Gastrocnemius medialis (tissue), 4 donors: ENCODE measurements around the gene PPP2R5C. TPM values are rescaled to one million over a fixed set of nuclear protein-coding genes. Genes with fewer than 3 reads are reported as not detected.
A peak's percentile ranks its signal among the peaks of the same experiment; 100 is the strongest.

ENCODE experiments used
- ATAC-seq, 2 donors: fragments of 150-250 bp; one replicate each; pipeline ENCODE4 v1.9.1; 2016
- DNase-seq, 2 donors: peaks; one replicate each; pipeline ENCODE4 v3.0.0-alpha.2; 2019
- H3K27ac ChIP-seq, 4 donors: fragments of 200-600 bp; sonication (generic); 1 replicate in 1 of 4; 2 replicates in 3 of 4; pipeline ENCODE4 v1.5.1; 2016 to 2018; ENCODE audit warnings: mild to moderate bottlenecking in 2 of 4, moderate library complexity in 1 of 4
- H3K27me3 ChIP-seq, 3 donors: fragments of 200-600 bp; sonication (generic) in 2 of 3; 1 replicate in 1 of 3; 2 replicates in 2 of 3; pipeline versions ENCODE4 v1.5.1 to v1.6.0; 2016 to 2019; ENCODE audit warnings: mild to moderate bottlenecking in 1 of 3, moderate library complexity in 1 of 3
- H3K36me3 ChIP-seq, 2 donors: fragments of 200-600 bp; sonication (generic) in 1 of 2; one replicate each; pipeline ENCODE4 v1.5.1; 2017 to 2018
- H3K4me1 ChIP-seq, 2 donors: fragments of 200-600 bp; sonication (generic) in 1 of 2; one replicate each; pipeline ENCODE4 v1.5.1; 2016 to 2017; ENCODE audit warnings: mild to moderate bottlenecking in 2 of 2
- H3K4me3 ChIP-seq, 4 donors: fragments of 200-600 bp; sonication (generic) in 3 of 4; 1 replicate in 1 of 4; 2 replicates in 3 of 4; pipeline ENCODE4 v1.5.1; 2016 to 2019; ENCODE audit warnings: mild to moderate bottlenecking in 2 of 4
- H3K9me3 ChIP-seq, 3 donors: fragments of 200-600 bp; sonication (generic) in 2 of 3; 1 replicate in 1 of 3; 2 replicates in 2 of 3; pipeline ENCODE4 v1.5.1; 2016 to 2019
- CTCF ChIP-seq, 5 experiments: fragments of 450-650 bp in 3 of 5; fragments of 200-600 bp in 2 of 5; sonication (generic) in 2 of 5; IDR thresholded peaks in 4 of 5; conservative IDR thresholded peaks in 1 of 5; 1 replicate in 4 of 5; 2 replicates in 1 of 5; pipeline ENCODE4 v1.5.1; 2016 to 2019; ENCODE audit warnings: antibody characterized with exemption in 5 of 5, mild to moderate bottlenecking in 3 of 5, moderate library complexity in 3 of 5
- POLR2A ChIP-seq, 2 donors: fragments of 450-650 bp; IDR thresholded peaks; one replicate each; pipeline ENCODE4 v1.6.1; 2017; ENCODE audit warnings: antibody characterized with exemption in 2 of 2, mild to moderate bottlenecking in 2 of 2, moderate library complexity in 2 of 2
- in situ Hi-C, 4 donors: fragments of 200-750 bp; cut with MboI; loops; one replicate each; pipeline versions ENCODE4 v1.15.0 to v1.8.0; 2017; ENCODE audit warnings: low sequenced_read_pairs in 4 of 4
- intact Hi-C: fragments of 100-400 bp; cut with DNase I; formaldehyde crosslinking; loops from one replicate; pipeline ENCODE4 v1.15.1; 2023; ENCODE audit warnings: low total_unique reads
- total RNA-seq, 4 donors: library from RNA; depleted of rRNA; stranded (reverse); fragments of >200 nt; gene quantifications; one replicate each; pipeline versions ENCODE4 v1.1.0 to v1.2.3, GENCODE V29; 2016

Gene PPP2R5C
- total RNA-seq, 4 donors from 2014 or later, result 35.4 to 65.9 (median 49.3) TPM

GRCh38 chr14:101808020-101808641 is 46.6 kb downstream of the PPP2R5C start:
- intact Hi-C loops (loop anchor here (5.0 kb wide), 1 partner anchor 46 kb away; the partner anchor contains the start of gene PPP2R5C), in situ Hi-C loops (no loop called here)
- Histone ChIP-seq H3K9me3 (no peaks in the 10 kb centered on the region), H3K36me3 (no peaks in the 10 kb centered on the region), H3K4me3 (no peak overlapping the region), H3K27ac (peak overlapping the region in 2 of 4 donors; percentile 8 to 96), H3K27me3 (no peaks in the 10 kb centered on the region), H3K4me1 (peaks cover 26 to 32% of the 10 kb centered on the region in 2 donors)
- no peak for DNase-seq
- no peak for ATAC-seq
- TF ChIP-seq CTCF (IDR thresholded peaks at IDR 0.05 in 4 of 5, conservative IDR thresholded peaks at IDR 0.05 in 1 of 5) (no peak), POLR2A (IDR thresholded peaks at IDR 0.05) (no peak)

- DNase-seq, result no peak
- peak overlapping the region; percentile 91 to 96 (median 93) for H3K27ac ChIP-seq
- in situ Hi-C loops, result no loop called here
- TF ChIP-seq CTCF (IDR thresholded peaks at IDR 0.05 in 4 of 5, conservative IDR thresholded peaks at IDR 0.05 in 1 of 5) (no peak), POLR2A (IDR thresholded peaks at IDR 0.05) (no peak)
- no peaks in the 10 kb centered on the region for H3K36me3 ChIP-seq
- ATAC-seq, result peak in 1 of 2 donors; percentile 1
- H3K9me3 ChIP-seq, result no peaks in the 10 kb centered on the region
- no peaks in the 10 kb centered on the region for H3K27me3 ChIP-seq
- peaks cover 35 to 42% of the 10 kb centered on the region in 2 donors for H3K4me1 ChIP-seq
- H3K4me3 ChIP-seq, result peak overlapping the region; percentile 67 to 82 (median 72)
- intact Hi-C loops, result loop anchor here (5.0 kb wide), 1 partner anchor 47 kb away; the partner anchor contains the start of gene PPP2R5C
Observed at GRCh38 chr14:101808894-101809670, 47.6 kb downstream of the PPP2R5C start.

- DNase-seq (peak; percentile 79 to 87), ATAC-seq (peak; percentile 91 to 93)
- no peaks in the 10 kb centered on the region for H3K9me3 ChIP-seq
- H3K27me3 ChIP-seq, result no peaks in the 10 kb centered on the region
- H3K36me3 ChIP-seq, result no peaks in the 10 kb centered on the region
- peak overlapping the region; percentile 67 to 82 (median 72) for H3K4me3 ChIP-seq
- peaks cover 43 to 50% of the 10 kb centered on the region in 2 donors for H3K4me1 ChIP-seq
- intact Hi-C loops, result loop anchor here (1.0 to 5.0 kb wide), 5 partner anchors 15 to 157 kb away; partner anchors contain the start of gene PPP2R5C
- in situ Hi-C loops, result no loop called here
- TF ChIP-seq POLR2A (IDR thresholded peaks at IDR 0.05) (peak; percentile 44 to 74), CTCF (IDR thresholded peaks at IDR 0.05 in 4 of 5, conservative IDR thresholded peaks at IDR 0.05 in 1 of 5) (no peak)
- H3K27ac ChIP-seq, result peak overlapping the region; percentile 91 to 96 (median 93)
Observed at GRCh38 chr14:101809671-101810514, 48.4 kb downstream of the PPP2R5C start.

- no peak for DNase-seq
- no peak for ATAC-seq
- Histone ChIP-seq H3K9me3 (no peaks in the 10 kb centered on the region), H3K4me3 (peak overlapping the region; percentile 67 to 82 (median 72)), H3K27me3 (no peaks in the 10 kb centered on the region), H3K36me3 (no peaks in the 10 kb centered on the region), H3K4me1 (peaks cover 48 to 53% of the 10 kb centered on the region in 2 donors), H3K27ac (peak overlapping the region; percentile 91 to 96 (median 93))
- in situ Hi-C loops, result no loop called here
- intact Hi-C loops, result loop anchor here (1.0 to 5.0 kb wide), 4 partner anchors 14 to 156 kb away; no protein-coding TSS in a partner anchor
- TF ChIP-seq CTCF (IDR thresholded peaks at IDR 0.05 in 4 of 5, conservative IDR thresholded peaks at IDR 0.05 in 1 of 5) (no peak), POLR2A (IDR thresholded peaks at IDR 0.05) (no peak)
Observed at GRCh38 chr14:101810897-101811621, 49.5 kb downstream of the PPP2R5C start.
